Activated T-cell treated with anti-CD3 and anti-CD28 coated beads, Interleukin-2, amount 50 U/mL, for 1 hour (primary cell): ENCODE measurements around the gene SFRP2.

ENCODE experiments used
- DNase-seq: peaks from one replicate; pipeline ENCODE4 v3.0.0-alpha.2; 2020

SFRP2 gene

GRCh38 chr4:153788413-153789276 lies at the start of gene SFRP2:
SFRP2 (minus strand) TSS chr4:153789083; CDS start chr4:153788835, 248 bp downstream.
- DNase-seq: no peak

GRCh38 chr4:153838564-153838963 lies 49.7 kb upstream of the SFRP2 start:
- DNase-seq: no peak

GRCh38 chr4:153834901-153835300 lies 46.0 kb upstream of the SFRP2 start:
- no peak for DNase-seq

- DNase-seq: no peak
Observed at GRCh38 chr4:153832720-153833287, 43.9 kb upstream of the SFRP2 start.

GRCh38 chr4:153832054-153832453 lies 43.2 kb upstream of the SFRP2 start:
- no peak for DNase-seq

- DNase-seq: no peak
Observed at GRCh38 chr4:153831245-153831644, 42.4 kb upstream of the SFRP2 start.

GRCh38 chr4:153825691-153826090 lies 36.8 kb upstream of the SFRP2 start:
- no peak for DNase-seq

GRCh38 chr4:153825126-153825525 lies 36.2 kb upstream of the SFRP2 start:
- DNase-seq: no peak

- DNase-seq: no peak
Observed at GRCh38 chr4:153824501-153824900, 35.6 kb upstream of the SFRP2 start.

- DNase-seq: no peak
Observed at GRCh38 chr4:153823483-153823882, 34.6 kb upstream of the SFRP2 start.

GRCh38 chr4:153822316-153822715 lies 33.4 kb upstream of the SFRP2 start:
- no peak for DNase-seq

- DNase-seq: no peak
Observed at GRCh38 chr4:153817466-153817865, 28.6 kb upstream of the SFRP2 start.

GRCh38 chr4:153816542-153816941 lies 27.7 kb upstream of the SFRP2 start:
- DNase-seq: no peak

- DNase-seq: no peak
Observed at GRCh38 chr4:153814789-153815188, 25.9 kb upstream of the SFRP2 start.

GRCh38 chr4:153809916-153810810 lies 21.3 kb upstream of the SFRP2 start:
- no peak for DNase-seq

- DNase-seq: no peak
Observed at GRCh38 chr4:153809307-153809706, 20.4 kb upstream of the SFRP2 start.

GRCh38 chr4:153808175-153808574 lies 19.3 kb upstream of the SFRP2 start:
- no peak for DNase-seq

GRCh38 chr4:153806073-153806472 lies 17.2 kb upstream of the SFRP2 start:
- no peak for DNase-seq

- no peak for DNase-seq
Observed at GRCh38 chr4:153804722-153805121, 15.8 kb upstream of the SFRP2 start.

- no peak for DNase-seq
Observed at GRCh38 chr4:153799694-153800074, 10.8 kb upstream of the SFRP2 start.

- DNase-seq: no peak
Observed at GRCh38 chr4:153798901-153799693, 10.2 kb upstream of the SFRP2 start.

GRCh38 chr4:153798420-153798819 lies 9.5 kb upstream of the SFRP2 start:
- no peak for DNase-seq

- DNase-seq: no peak
Observed at GRCh38 chr4:153794006-153794405, 5.1 kb upstream of the SFRP2 start.
